Non-pigmented ciliary epithelial cell (primary cell): ENCODE results near the gene TUBGCP5.
"Not testable (repeated sequence)": the region's sequence is repeated elsewhere in the genome, so short reads cannot be mapped to it uniquely, and the experiment has no call there.

Source experiments
- DNase-seq: peaks from one replicate; pipeline ENCODE4 v3.0.0-alpha.2; 2010; ENCODE audit warnings: low read depth

TUBGCP5 gene

DNA sequence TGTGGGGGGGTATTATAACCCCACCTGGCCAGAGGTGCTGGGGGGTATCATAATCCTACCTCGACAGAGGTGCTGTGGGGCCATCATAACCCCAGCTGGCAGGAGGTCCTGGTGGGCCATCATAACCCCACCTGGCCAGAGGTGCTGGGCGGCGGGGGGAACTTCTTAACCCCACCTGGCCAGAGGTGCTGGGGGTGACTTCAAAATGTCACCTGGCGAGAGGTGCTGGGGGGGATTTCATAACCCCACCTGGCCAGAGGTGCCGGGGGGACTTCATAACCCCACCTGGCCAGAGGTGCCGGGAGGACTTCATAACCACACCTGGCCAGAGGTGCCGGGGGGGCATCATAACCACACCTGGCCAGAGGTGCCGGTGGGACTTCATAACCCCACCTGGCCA, 2.4 kb upstream of the TUBGCP5 start:
- DNase-seq = not testable (repeated sequence)

DNA sequence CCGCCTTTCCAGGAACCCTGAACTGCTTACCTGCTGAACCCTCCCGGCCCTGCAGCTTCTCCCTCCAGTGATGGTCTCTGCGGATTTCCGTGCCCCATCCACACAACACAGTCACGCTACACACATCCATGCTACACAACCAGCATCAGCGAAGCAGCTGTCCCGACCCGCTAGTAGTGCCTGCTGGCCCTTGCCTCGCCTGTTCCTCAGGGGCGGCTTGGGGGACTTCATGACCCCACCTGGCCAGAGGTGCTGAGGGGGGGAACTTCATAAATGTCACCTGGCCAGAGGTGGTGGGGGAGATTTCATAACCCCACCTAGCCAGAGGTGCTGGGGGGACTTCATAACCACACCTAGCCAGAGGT, 530 bp upstream of the TUBGCP5 start:
- DNase-seq = no peak

DNA sequence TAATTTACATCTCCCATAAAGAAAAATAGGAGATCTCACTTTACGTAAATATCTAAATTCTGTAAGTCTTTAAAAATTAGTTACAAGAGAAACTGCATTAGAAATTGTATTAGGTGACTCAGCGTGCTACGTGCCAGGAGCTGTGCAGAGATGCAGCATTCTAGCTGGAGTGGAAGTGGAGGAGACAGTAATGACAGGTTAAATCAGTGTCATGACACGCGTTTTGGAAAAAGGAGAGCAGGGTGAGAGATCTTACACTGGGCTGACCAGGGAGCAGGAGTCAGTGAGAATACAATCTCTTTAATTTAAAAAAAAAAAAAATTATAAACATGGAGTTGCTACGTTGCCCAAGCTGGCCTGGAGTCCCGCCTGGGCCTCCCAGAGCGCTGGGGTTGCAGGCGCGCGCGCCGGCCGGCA, 635 bp downstream of the TUBGCP5 start:
- DNase-seq = no peak

DNA sequence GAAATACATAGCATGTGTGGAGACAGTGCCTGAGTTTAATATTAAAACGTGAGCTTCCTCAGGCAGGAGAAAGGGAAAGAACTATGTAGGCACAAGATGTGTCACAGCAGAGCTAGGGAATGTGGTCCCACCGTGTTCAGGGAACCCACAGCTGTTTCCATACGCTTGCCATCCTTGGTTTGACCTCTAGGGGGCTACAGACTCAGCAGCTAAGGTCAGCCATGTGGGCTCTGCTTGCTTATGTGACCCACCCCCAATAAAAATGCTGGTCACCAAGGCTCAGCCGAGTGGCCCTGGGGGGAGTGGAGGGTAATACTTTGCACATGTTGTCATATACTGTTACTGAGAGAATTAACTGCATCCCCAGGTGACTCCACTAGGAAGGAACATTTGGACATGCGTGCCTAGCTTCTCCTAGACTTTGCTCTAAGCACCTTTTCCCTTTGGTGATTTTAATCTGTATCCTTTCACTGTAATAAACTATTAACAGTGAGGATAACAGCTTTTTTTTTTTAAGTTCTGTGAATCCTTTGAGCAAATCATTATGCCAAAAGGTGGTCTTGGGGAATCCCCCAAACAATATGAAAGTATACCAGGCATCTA, 3.3 kb downstream of the TUBGCP5 start:
- no peak for DNase-seq

DNA sequence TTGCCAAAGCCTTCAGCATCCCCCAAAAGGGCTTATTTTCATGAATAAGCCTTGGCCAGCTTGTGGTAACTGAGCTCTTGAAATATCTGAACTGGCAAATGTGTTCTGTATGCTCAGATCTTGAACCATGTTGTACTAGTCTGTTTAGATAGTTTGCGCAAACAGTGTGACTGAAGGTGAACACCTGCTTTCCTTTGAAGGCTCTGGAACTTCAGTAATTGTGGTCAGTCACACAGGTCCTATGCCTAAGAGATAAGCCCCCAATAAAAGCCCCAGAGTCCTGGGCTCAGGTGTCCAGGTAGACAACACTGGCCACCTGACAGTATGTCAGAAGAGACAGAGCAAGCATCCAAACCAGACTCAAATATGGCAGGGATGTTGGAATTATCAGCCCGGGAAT, 5.4 kb downstream of the TUBGCP5 start:
- no peak for DNase-seq

DNA sequence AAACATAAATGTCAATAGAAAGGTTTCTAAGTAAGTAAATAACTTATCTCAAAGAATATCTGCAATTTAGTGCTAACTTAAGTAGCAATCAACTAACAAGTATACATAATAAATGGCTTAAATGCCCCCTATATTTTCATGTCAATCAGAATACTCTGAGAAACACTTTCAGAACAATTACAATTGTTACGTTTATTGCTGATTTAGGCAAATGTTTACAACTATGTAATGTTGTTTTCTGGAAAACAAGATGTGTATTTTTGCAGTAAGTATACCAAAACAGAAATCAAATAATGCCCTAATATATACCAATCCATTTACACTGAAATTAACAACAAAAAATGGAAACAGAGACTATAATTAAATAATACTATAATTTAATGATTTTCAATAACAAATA, 13.2 kb downstream of the TUBGCP5 start:
- DNase-seq = no peak

DNA sequence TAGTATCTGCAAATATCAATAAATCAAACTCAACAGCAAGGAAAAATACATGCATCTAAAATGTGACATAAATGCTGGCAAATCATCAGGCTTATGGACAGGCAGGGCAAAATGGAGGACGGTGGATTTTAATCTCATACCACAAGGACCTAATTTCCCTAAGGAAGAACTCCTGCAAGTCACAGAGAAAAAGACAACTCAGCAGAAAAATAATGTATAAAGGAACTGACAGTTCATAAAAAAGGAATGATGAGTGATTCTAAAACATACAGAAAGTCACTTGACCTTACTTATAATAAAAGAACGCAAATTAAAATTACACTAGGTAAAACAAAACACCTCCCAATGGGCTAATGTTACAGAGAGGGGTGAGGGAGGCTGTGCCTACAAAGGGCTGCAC, 17.2 kb downstream of the TUBGCP5 start:
- no peak for DNase-seq

DNA sequence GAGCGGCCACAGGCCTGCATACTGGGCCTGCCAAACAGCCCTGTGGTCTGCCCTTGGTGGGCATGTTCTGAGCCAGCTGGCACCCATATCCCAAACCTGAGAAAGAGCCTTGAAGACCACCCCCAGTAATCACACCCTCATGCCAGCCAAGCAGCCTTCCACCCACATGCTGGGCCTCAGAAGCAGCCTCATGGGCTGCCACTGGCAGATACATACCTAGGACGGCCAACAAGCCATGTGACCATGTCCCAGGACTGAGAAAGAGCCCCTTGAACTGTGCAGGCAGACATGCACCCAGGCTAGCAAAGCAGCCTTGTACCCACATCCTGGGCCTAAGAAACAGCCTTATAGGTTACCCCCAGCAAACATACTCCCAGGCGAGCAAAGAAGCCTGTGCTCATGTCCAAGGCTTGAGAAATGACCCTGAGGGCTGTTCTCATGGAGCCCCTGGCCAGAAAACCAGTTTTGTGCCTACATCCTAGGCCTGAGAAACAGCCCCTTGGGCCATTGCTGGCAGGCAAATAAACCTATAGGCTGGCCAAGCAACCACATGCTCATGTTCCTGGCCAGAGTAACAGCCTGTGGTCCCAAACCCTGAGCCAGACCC, 24.9 kb downstream of the TUBGCP5 start:
- DNase-seq = no peak

DNA sequence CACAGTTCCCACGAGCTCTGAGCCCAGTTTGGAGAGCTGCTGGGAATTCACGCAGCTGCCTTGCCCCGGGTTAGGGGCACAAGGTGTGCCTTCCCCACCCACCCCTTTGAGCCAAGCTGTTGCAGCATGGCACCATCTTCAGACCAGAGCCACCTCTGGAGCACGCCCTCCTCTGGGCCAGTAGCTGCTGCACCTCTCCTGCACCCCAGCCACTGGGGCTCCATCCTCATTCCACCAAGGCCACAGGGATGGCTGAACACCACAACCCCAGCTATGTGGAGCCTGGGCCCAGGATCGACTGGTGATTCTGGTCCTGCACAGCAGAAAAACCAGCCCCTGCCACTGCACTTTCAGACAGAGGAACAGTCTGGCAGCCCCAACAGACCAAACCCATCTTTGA, 25.7 kb downstream of the TUBGCP5 start:
- no peak for DNase-seq

DNA sequence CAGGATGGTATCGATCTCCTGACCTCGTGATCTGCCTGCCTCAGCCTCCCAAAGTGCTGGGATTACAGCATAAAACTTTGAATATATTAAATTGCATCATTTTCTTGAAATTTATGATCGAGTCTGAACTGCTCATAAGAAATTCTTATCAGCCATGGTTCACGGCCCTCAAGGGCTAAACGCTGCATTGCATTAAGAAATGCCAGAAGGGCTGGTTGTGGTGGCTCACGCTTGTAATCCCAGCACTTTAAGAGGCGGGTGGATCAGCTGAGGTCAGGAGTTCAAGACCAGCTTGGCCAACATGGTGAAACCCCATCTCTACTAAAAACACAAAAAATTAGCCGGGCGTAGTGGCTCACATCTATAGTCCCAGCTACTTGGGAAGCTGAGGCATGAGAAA, 26.8 kb downstream of the TUBGCP5 start:
- not testable (repeated sequence) for DNase-seq

DNA sequence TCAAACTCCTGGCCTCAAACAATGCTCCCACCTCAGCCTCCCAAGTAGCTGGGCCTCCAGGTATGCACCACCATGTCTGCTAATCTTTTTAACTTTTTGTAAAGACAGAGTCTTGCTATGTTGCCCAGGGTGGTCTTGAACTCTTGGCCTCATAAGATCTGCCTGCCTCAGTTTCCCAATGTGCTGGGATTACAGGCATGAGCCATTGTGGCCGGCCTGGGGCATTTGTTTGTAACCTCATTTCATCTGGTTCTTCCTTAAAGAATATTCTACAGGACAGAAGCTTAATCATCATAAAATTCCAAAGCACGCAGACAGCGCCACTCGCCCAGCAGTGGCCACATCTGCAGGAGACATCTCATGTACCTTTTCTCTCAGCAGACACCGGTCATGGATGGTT, 35.6 kb downstream of the TUBGCP5 start:
- no peak for DNase-seq

DNA sequence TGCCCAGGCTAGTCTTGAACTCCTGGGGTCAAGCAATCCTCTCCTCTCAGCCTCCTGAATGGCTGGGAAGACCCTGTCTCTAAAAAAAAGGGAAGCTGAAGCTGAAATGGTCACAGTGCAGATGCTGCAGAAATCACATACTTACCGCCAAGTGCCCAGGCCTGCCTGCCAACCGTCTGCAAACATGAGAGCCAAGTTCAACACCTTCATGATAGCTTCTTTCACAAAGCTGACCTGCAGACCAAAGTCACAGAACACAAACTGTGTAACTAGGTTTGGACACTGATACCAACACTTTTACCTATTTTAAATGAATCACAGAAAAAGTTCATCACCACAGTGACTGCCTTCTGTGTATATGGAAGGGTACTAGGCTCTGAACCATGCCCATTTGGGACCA, 36.4 kb downstream of the TUBGCP5 start:
- DNase-seq = no peak

DNA sequence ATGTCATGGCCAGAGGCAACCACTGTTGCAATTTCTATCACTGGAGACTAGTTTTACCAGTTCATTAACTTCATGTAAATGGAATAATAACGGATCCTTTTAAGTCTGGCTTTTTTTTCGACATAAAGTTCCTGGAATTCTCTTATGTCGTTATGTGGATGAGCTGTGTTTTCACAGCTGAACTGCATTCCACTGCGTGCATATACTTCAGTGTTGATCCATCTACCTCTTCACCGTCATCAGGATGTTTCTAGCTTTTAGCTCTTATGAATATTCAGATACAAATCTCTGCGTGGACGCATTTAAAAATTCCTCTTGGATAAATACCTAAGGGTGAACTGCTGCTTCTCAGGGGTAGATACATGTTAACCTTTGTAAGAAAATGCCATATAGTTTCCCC, 43.6 kb downstream of the TUBGCP5 start:
- DNase-seq = no peak

DNA sequence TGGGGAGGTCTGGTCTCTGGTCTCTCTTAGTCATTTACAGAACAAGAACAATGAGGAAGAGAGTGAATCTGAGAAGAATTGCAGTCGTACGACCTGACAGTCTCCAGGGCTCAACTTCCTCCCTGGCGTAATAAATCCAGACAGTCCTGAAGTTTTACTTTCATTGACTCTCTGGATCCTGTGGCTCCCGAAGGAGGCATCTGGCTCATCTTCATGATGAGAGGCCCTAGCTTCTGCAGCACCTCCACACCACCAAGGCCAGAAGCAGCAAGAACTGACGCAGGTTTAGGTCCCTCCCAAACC, 47.4 kb downstream of the TUBGCP5 start:
- DNase-seq = no peak

DNA sequence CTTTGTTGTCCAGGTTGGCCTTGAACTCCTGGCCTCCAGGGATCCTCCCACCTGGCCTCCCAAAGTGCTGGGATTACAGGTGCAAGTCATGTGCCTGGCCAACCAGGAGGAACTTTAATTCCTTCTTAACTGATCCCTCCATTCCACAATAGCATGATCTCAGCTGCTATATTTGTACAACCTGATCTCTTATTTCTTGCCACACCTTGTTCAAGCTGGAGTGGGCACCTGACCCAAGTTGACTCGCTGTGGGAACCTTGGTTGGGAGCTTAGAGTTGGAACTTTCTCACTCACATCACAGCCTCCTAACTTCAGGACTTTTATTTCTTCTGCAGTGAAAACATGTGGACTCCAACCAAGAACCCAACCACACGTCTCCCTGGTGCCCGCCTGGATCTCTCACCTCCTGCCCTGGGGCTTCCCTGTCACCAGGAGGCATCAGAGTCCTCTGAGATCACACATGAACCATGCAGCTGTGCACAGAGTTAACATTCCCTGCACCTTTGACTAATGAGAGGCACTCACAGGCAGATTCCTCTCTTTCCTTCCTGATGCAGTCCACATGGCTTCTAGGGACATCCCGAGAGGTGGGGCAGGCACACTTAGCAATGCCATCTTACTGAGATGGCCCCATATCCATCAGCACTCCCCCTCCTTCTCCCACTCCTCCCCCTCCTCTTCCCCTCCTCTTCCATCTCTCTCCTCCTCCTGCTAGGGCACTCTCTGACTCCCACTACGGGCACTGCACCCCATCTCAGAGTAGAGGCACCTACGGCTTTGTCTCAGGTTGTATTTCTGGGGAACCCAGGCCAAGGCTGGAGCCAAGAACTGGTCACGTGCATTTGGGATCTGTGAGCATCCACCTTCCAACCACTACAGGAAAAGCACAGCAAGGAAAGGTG, 49.5 kb downstream of the TUBGCP5 start:
- DNase-seq = no peak

DNA sequence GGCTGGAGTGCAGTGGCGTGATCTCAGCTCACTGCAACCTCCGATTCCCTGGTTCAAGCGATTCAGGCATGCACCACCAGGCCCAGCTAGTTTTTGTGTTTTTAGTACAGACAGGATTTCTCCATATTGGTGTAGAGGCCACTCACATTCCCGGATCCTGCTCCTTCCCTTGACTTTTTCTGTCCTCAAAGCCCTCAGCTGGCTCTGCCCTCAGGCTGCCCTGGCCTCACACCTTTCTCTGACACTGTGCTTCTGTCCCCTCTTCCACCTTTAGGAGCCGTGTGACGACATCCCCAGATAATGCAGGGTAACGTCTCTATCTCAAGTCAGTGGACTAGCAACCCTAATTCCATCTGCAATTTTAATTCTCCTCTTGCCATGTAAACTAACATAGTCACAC, 50.6 kb downstream of the TUBGCP5 start:
- no peak for DNase-seq

DNA sequence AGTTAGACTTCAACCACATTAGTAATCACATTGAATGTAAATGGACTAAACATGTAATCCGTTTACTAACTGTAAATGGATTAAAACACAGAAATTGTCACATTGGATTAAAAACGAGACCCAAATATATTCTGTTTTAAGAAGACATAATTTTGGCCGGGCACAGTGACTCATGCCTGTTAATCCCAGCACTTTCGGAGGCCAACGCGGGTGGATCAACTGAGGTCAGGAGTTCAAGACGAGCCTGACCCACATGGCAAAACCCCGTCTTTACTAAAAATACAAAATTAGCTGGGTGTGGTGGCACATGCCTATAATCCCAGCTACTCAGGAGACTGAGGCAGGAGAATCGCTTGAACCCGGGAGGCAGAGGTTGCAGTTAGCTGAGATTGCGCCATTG, 57.4 kb downstream of the TUBGCP5 start:
- not testable (repeated sequence) for DNase-seq

DNA sequence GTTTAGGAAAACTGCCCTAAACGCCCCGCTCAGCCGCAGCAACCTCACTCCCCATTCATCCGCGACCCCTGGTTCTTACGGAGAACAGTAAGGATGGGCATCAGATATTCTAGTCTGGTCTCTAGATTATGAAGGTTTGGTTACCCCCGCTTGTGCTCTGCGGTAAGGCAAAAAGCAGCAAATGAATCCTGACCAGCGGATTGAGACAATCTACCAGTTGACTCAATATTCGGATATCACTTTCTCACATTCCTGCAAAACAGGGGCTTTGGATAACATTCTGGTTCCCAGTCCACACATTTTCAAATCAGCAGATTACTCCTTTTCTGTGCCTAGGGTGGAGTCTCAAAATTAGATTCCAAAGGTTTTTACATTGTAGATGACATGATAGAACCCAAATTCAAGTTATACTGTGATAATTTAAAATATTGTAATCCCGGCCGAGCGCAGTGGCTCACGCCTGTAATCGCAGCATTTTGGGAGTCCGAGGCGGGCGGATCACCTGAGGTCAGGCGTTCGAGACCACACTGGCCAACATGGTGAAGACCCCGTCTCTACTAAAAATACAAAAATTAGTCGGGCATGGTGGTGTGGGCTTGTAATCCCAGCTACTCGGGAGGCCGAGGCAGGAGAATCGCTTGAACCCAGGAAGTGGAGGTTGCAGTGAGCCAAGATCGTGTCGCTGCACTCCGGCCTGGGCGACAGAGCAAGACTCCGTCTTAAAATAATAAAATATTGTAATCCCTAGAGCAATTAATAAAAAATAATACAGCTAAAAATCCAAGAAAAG, 58.1 kb downstream of the TUBGCP5 start:
- no peak for DNase-seq

DNA sequence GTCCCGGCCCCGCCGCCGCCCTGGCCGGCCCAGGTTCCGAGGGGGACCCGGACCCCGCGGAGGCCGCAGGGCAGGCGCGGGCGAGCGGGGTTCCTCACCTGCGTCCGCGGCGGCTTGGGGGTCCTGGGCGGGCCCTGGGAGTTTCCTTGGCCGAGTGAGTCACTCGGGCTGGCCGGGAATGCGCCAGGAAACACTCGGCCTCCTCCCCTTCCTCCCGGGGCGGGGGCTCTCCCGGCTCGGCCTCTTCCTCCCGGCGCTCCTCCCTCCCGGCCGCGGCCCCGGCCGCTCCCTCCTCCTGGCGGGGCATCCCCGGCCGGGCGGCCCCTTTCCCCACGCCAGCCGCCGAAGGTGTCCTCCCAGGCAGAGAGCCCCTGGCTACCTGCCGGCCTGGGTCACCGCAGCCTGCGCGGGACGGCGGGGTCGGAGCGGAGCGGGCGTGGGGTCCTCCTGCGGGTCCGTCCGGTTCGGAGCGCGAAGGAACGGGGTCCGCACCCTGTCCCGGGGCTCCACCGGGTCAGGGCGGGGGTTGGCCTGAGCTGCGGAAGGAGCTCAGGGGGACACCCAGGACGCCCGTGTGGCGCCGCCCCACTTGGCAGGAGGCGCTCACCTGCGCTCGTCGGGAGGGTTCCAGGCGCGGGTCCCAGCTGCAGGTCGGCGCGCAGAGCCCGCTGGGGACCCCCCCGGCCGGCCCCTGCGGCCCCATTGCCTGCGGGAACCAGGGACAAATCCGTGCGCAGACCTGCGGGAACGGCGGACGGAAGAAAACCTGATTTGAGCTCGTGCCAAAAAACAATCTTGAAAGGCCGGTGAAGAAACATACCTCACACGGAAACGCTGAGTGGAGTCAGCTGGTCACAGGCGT, 58.9 kb downstream of the TUBGCP5 start, which contains the start of gene CYFIP1:
CYFIP1 (minus strand) TSS at position 180 of the 862 bp plus-strand sequence. CDS start 33,083 bp downstream, outside the sequence.
- no peak for DNase-seq

DNA sequence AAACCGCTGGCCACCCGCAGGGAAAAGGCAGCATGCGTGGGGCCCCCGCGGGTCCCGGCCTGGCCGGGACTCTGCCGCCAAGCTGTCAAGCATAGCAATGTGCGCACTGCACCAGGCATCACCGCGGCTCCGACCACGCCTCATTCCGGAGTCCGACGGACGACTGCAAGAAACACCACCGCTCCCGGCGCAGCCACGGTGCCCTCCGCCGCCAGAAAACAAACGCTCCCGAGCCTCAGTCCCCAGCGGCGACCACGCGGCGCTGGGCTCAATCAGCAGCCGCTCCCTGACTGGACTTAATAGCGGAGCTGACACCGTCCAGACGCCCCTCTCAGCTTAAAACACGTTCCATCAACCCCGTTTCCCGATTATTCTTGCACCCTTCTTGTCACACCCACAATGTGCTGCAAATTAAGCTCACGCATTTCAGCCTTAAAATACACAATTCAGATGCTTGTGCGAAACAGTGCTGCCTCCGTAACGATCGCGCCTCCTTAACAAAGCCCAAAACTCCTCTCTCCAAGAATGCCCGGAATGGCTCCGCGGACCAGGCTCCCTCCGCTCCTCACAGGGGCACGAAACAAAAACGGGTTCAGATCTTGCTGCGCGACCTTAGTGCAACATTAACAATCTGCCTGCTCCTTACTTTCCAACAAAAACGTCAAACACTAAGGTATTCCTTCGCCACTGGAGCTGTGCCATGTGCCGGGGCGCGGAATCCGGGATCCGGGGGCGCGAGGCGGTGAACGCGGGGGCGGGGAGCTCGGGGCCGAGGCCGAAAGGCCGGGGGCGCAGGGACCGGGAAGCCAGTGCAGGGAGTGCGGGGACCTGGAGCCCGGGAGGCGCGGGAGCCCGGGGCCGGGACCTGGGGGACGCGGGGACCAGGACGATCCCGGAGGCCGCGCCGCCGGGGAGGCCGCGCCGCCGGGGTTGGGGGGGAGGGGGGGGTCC, 59.9 kb downstream of the TUBGCP5 start:
- DNase-seq = no peak
